ENCODE data around the gene ZBTB48. TPM values are rescaled to one million over a fixed set of nuclear protein-coding genes. Genes with fewer than 3 reads are reported as not detected.

Gene ZBTB48
- polyA plus RNA-seq, 1 of the 3 experiments (the other 2 are of a cell fraction), result 31.2 TPM

GRCh38 chr1:6574025-6574620, 5.7 kb upstream of the ZBTB48 start:
- Histone ChIP-seq H3K9me2 (no peaks in the 10 kb centered on the region), H3K4me3 (ENCODE audit: low read depth in 2 of 2, low read length in 1 of 2) (no peak overlapping the region), H2AFZ (ENCODE audit: low read depth) (no peak overlapping the region), H3K27ac (ENCODE audit: low read depth in 2 of 2, low read length in 1 of 2) (no peak overlapping the region), H3K4me2 (no peak overlapping the region), H3K9me3 (no peaks in the 10 kb centered on the region), H4K20me1 (ENCODE audit: insufficient read depth) (no peaks in the 10 kb centered on the region), H3F3A (replicated peaks; ENCODE audit: insufficient read depth) (no peaks in the 10 kb centered on the region), H3K79me2 (ENCODE audit: insufficient read depth) (no peaks in the 10 kb centered on the region), H3K4me1 (ENCODE audit: control insufficient read depth in 1 of 2, insufficient read depth in 2 of 2, low read depth in 1 of 2, low read length in 1 of 2) (peaks cover 2 to 10% of the 10 kb centered on the region in 2 experiments; a peak in 1 of 4 replicates), H3K9ac (no peak overlapping the region), H3K27me3 (ENCODE audit: insufficient read depth) (no peaks in the 10 kb centered on the region), H3K36me3 (replicated peaks in 1 of 2; ENCODE audit: control insufficient read depth in 1 of 2, insufficient read depth in 2 of 2, low read length in 1 of 2) (no peaks in the 10 kb centered on the region)
- ChIA-PET CTCF (interaction anchor here (1.2 to 1.4 kb wide), 2 partner anchors 20 to 52 kb away, joined by 3 to 7 read pairs; partner anchors contain the start of gene NOL9), POLR2A (no interaction called here)
- WGBS (ENCODE audit: low lambda C conversion rate), result 73% methylated on average over 7 of the region's 8 CpGs
- no peak for DNase-seq
- no peak for TF ChIP-seq NFIC (IDR thresholded peaks at IDR 0.05; ENCODE audit: borderline replicate concordance)
- no peak for TF ChIP-seq ELF1 (IDR thresholded peaks at IDR 0.05)
- no peak for TF ChIP-seq RXRA (IDR thresholded peaks at IDR 0.05; ENCODE audit: borderline replicate concordance, low read depth)
- TF ChIP-seq USF1 (IDR thresholded peaks at IDR 0.05; ENCODE audit: borderline replicate concordance, low read depth), result no peak
- no peak for TF ChIP-seq REST (IDR thresholded peaks at IDR 0.05; ENCODE audit: low read depth, low read length)
- no peak for TF ChIP-seq POLR2AphosphoS5 (IDR thresholded peaks at IDR 0.05; ENCODE audit: low read depth, low read length)
- TF ChIP-seq IRF3 (IDR thresholded peaks at IDR 0.05; ENCODE audit: low read depth, low read length), result no peak
- no peak for TF ChIP-seq EP300 (IDR thresholded peaks at IDR 0.05; ENCODE audit: borderline replicate concordance in 1 of 2, low read depth in 1 of 2, low read length in 1 of 2)
- no peak for TF ChIP-seq TCF12 (IDR thresholded peaks at IDR 0.05)
- TF ChIP-seq RAD21 (IDR thresholded peaks at IDR 0.05; ENCODE audit: low read length), result no peak
- TF ChIP-seq MAX (IDR thresholded peaks at IDR 0.05; ENCODE audit: low read depth), result no peak
- no peak for TF ChIP-seq EZH2phosphoT487 (IDR thresholded peaks at IDR 0.05; ENCODE audit: borderline replicate concordance, low read depth)
- TF ChIP-seq JUND (IDR thresholded peaks at IDR 0.05), result no peak

All from SK-N-SH (cell line).